Endothelial cell of umbilical vein (primary cell): ENCODE measurements around the gene SNX25.

Experiments used
- POLR2A ChIP-seq: IDR thresholded peaks from 2 replicates; pipeline ENCODE4 v1.6.1; 2012; ENCODE audit warnings: low read depth, mild to moderate bottlenecking, control low read depth, low read length
- TF ChIP-seq, protein P1 (sequence below), 2 donors: IDR thresholded peaks; 1 replicate in 1 of 2; 2 replicates in 1 of 2; pipeline ENCODE4 v1.5.1; 2011; ENCODE audit warnings: low read length in 2 of 2, mild to moderate bottlenecking in 2 of 2, moderate library complexity in 2 of 2, control low read depth in 1 of 2, inconsistent platforms in 1 of 2, low read depth in 1 of 2; ENCODE audit not compliant: insufficient read depth in 1 of 2; ENCODE audit errors: extremely low read depth in 1 of 2

DNA sequence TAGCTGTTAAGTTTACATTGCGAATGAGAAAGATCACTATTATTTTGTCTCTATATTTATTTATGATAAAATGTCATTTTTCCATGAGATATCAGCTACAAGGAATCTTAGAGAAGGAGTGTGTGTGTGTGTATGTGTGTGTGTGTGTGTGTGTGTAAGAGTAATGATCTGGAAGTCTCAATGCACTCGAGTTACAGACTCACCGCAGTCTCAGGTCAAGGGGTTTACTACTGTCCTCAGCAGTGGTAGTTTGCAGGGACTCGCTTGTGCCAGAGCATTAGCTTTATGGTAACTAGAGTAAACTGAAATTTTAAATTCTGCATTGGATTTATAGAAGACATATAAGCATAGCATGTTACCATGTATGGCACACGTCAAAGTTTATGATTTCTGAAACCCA is 155.5 kb downstream of the SNX25 start:
- TF ChIP-seq POLR2A = no peak
- TF ChIP-seq, protein P1, sequence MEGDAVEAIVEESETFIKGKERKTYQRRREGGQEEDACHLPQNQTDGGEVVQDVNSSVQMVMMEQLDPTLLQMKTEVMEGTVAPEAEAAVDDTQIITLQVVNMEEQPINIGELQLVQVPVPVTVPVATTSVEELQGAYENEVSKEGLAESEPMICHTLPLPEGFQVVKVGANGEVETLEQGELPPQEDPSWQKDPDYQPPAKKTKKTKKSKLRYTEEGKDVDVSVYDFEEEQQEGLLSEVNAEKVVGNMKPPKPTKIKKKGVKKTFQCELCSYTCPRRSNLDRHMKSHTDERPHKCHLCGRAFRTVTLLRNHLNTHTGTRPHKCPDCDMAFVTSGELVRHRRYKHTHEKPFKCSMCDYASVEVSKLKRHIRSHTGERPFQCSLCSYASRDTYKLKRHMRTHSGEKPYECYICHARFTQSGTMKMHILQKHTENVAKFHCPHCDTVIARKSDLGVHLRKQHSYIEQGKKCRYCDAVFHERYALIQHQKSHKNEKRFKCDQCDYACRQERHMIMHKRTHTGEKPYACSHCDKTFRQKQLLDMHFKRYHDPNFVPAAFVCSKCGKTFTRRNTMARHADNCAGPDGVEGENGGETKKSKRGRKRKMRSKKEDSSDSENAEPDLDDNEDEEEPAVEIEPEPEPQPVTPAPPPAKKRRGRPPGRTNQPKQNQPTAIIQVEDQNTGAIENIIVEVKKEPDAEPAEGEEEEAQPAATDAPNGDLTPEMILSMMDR (IDR thresholded peaks at IDR 0.05; ENCODE audit: extremely low read depth in 1 of 2, insufficient read depth in 1 of 2, low read depth in 1 of 2, low read length in 2 of 2) = no peak
